NT2/D1 (cell line): ENCODE measurements around the gene TAF11L10.
"Not testable (repeated sequence)": the region's sequence is repeated elsewhere in the genome, so short reads cannot be mapped to it uniquely, and the experiment has no call there.

Experiments used
- SUZ12 ChIP-seq: IDR thresholded peaks from 2 replicates; pipeline ENCODE4 v1.6.1; 2011; ENCODE audit not compliant: insufficient read length, insufficient read depth; ENCODE audit errors: extremely low read depth
- YY1 ChIP-seq: IDR thresholded peaks from 2 replicates; pipeline ENCODE4 v1.6.1; 2011; ENCODE audit not compliant: insufficient read length, insufficient read depth
- ZNF274 ChIP-seq: IDR thresholded peaks from 2 replicates; pipeline ENCODE4 v1.6.1; 2011; ENCODE audit warnings: mild to moderate bottlenecking, low read depth, low read length

DNA sequence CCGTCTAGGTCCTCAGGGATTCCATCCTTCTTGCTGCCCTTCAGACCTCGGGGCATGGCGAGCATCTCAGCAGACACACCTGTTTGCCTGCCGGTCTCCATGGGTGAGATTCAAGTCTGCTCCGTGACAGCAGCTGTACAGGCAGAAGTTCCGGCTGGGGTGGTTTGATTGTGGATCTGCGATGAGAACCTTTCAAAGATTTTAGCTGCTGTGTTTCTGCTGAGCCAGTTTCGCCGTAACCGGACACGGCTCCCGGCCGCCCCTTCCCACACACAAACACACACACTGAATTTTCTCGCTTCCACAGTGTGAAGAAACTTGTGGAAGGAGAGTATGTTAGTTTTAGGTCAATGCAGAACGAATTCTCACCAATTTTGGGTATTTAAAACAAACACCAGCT, at the start of gene TAF11L10:
- TF ChIP-seq YY1, ZNF274, SUZ12: not testable (repeated sequence)
